Muscle of leg (tissue), 16 donors: ENCODE measurements around the gene RNPEP. TPM values are rescaled to one million over a fixed set of nuclear protein-coding genes. Genes with fewer than 3 reads are reported as not detected.
"Not testable (repeated sequence)": the region's sequence is repeated elsewhere in the genome, so short reads cannot be mapped to it uniquely, and the experiment has no call there.

Experiments used
- DNase-seq: peaks from one replicate; pipeline ENCODE4 v3.0.0; 2013
- H3K27ac ChIP-seq: one replicate; pipeline ENCODE4 v1.5.1; 2013; ENCODE audit warnings: mild to moderate bottlenecking, low read length, control low read depth
- H3K27me3 ChIP-seq: one replicate; pipeline ENCODE4 v1.6.1; 2013; ENCODE audit warnings: low read length; ENCODE audit not compliant: control insufficient read depth, insufficient read depth
- H3K36me3 ChIP-seq: one replicate; pipeline ENCODE4 v1.6.1; 2013; ENCODE audit warnings: low read length; ENCODE audit not compliant: control insufficient read depth, insufficient read depth
- H3K4me1 ChIP-seq: one replicate; pipeline ENCODE4 v1.6.1; 2013; ENCODE audit warnings: low read length; ENCODE audit not compliant: control insufficient read depth, insufficient read depth
- H3K4me3 ChIP-seq: one replicate; pipeline ENCODE4 v1.5.1; 2013; ENCODE audit warnings: low read length, control low read depth
- H3K9me3 ChIP-seq: replicated peaks from 2 replicates; pipeline ENCODE4 v1.6.1; 2013; ENCODE audit warnings: low read depth, low read length; ENCODE audit not compliant: control insufficient read depth
- WGBS: methylation state at CpG from one replicate; pipeline ENCODE4 v1.1.5; 2013; ENCODE audit warnings: missing lambda C conversion rate; ENCODE audit not compliant: insufficient coverage; 5-methylcytosine and 5-hydroxymethylcytosine counted together
- long read RNA-seq, 11 donors: transcript quantifications; one replicate each; lab custom pipeline, GENCODE V29; 2026
- polyA plus RNA-seq, 8 donors: library from polyadenylated mRNA; unstranded; fragments of 120-200 nt; gene quantifications; one replicate each; pipeline versions ENCODE4 v1.2.1 to v1.2.3, GENCODE V29; 2013; ENCODE audit warnings: inconsistent platforms in 1 of 8, low replicate concordance in 1 of 8; ENCODE audit not compliant: insufficient read length in 8 of 8, insufficient read depth in 1 of 8
- total RNA-seq: library from RNA; stranded (reverse); fragments of 120-200 nt; gene quantifications from one replicate; pipeline ENCODE4 v1.2.4, GENCODE V29; 2013

RNPEP gene
- total RNA-seq = 15.3 TPM
- polyA plus RNA-seq = 10 to 100 TPM; 18.1 to 29.9 (median 21.3) TPM
- long read RNA-seq, donor 1, partial matches to known transcripts = 0 of 1 reads
- long read RNA-seq, donor 1, other reads (novel, unspliced or antisense) = 0 of 1 reads
- long read RNA-seq, donor 2 = 0 reads
- long read RNA-seq, donor 3, partial matches to known transcripts = 0 of 5 reads
- long read RNA-seq, donor 3, other reads (novel, unspliced or antisense) = 0 of 5 reads
- long read RNA-seq, donor 4, transcript RNPEP-201 (11 exons, 2,427 nt) = major isoform, 6 of 6 reads
- long read RNA-seq, donor 4, partial matches to known transcripts = 0 of 6 reads
- long read RNA-seq, donor 4, other reads (novel, unspliced or antisense) = 0 of 6 reads
- long read RNA-seq, donor 5, partial matches to known transcripts = 6 of 10 reads
- long read RNA-seq, donor 5, other reads (novel, unspliced or antisense) = 0 of 10 reads
- long read RNA-seq, donor 6, transcript RNPEP-201 (11 exons, 2,427 nt) = major isoform, 6 of 6 reads
- long read RNA-seq, donor 6, partial matches to known transcripts = 0 of 6 reads
- long read RNA-seq, donor 6, other reads (novel, unspliced or antisense) = 0 of 6 reads
- long read RNA-seq, donor 7, partial matches to known transcripts = 0 of 2 reads
- long read RNA-seq, donor 7, other reads (novel, unspliced or antisense) = 0 of 2 reads
- long read RNA-seq, donor 8, transcript RNPEP-201 (11 exons, 2,427 nt) = major isoform, 5 of 5 reads
- long read RNA-seq, donor 8, partial matches to known transcripts = 0 of 5 reads
- long read RNA-seq, donor 8, other reads (novel, unspliced or antisense) = 0 of 5 reads
- long read RNA-seq, donor 9, partial matches to known transcripts = 7 of 10 reads
- long read RNA-seq, donor 9, other reads (novel, unspliced or antisense) = 0 of 10 reads
- long read RNA-seq, donor 10, partial matches to known transcripts = 0 of 3 reads
- long read RNA-seq, donor 10, other reads (novel, unspliced or antisense) = 0 of 3 reads
- long read RNA-seq, donor 11, transcript RNPEP-201 (11 exons, 2,427 nt) = major isoform, 5 of 5 reads
- long read RNA-seq, donor 11, partial matches to known transcripts = 0 of 5 reads
- long read RNA-seq, donor 11, other reads (novel, unspliced or antisense) = 0 of 5 reads

DNA sequence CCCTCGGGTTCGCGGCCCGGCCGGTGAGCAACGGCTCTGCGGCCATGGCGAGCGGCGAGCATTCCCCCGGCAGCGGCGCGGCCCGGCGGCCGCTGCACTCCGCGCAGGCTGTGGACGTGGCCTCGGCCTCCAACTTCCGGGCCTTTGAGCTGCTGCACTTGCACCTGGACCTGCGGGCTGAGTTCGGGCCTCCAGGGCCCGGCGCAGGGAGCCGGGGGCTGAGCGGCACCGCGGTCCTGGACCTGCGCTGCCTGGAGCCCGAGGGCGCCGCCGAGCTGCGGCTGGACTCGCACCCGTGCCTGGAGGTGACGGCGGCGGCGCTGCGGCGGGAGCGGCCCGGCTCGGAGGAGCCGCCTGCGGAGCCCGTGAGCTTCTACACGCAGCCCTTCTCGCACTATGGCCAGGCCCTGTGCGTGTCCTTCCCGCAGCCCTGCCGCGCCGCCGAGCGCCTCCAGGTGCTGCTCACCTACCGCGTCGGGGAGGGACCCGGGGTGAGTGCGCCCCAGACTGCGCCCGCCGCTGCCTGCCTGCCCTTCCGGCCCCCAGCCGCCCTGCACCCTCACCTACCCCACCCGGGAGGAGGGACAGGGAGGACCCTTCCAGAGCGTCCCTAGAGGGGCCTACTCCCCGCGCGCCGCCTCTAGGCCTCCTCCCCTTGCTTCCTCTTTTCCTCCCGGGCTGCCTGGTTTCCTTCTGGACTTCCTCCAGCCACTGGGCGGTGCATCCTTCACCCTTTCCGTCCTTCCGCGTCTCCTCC, at the start of gene RNPEP:
TSS of gene RNPEP (plus strand) at position 26 of the 757 bp plus-strand sequence. CDS start at position 45, 19 bp downstream.
- H3K27me3 ChIP-seq = no peaks in the 10 kb centered on the region
- peaks cover 3% of the 10 kb centered on the region for H3K4me1 ChIP-seq
- H3K4me3 ChIP-seq = peak within 1 kb of the TSS; percentile 76
- no peaks in the 10 kb centered on the region for H3K9me3 ChIP-seq
- H3K36me3 ChIP-seq = no peaks in the 10 kb centered on the region
- WGBS = under 1% methylated on average over 80 of the region's 80 CpGs
- peak within 1 kb of the TSS; percentile 81 for H3K27ac ChIP-seq
- peak; percentile 89 for DNase-seq

DNA sequence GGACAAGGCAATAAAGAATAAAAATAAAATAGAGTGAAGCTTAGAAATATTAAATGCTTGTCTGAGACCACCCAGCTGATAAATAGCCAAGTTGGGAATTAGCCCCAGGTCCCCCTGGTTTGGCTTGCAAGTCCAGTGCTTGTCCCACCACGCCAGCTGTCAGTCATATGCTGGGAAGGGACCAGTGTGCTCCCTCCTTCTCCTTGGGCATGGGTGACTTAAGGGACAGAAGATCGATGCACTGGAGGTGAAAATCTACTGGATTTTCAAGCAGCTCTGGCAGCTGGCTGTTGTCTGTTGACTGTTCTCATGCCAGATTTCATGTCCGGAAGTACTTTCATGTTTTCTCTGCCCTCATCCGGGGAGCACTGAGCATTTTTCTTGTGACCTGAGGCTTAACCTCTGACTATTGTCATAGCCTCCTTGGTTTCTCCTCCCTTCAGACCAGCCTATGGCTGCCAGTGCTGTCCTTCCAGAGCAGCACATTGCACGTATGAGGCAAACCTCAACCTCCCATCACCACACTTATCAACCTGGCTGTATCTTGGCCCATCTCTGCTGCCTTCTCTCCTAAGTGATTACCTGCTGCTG, 48.5 kb upstream of the RNPEP start:
- H3K27ac ChIP-seq = no peak overlapping the region
- H3K36me3 ChIP-seq = no peaks in the 10 kb centered on the region
- no peaks in the 10 kb centered on the region for H3K9me3 ChIP-seq
- 48% methylated on average over 5 of the region's 5 CpGs for WGBS
- no peak for DNase-seq
- peaks cover 4% of the 10 kb centered on the region for H3K4me1 ChIP-seq
- H3K4me3 ChIP-seq = no peak overlapping the region
- peaks cover 3% of the 10 kb centered on the region for H3K27me3 ChIP-seq

GRCh38 chr1:201937624-201938213, 44.7 kb upstream of the RNPEP start:
- no peaks in the 10 kb centered on the region for H3K9me3 ChIP-seq
- no peak for DNase-seq
- no peaks in the 10 kb centered on the region for H3K36me3 ChIP-seq
- H3K4me1 ChIP-seq = peaks cover 25% of the 10 kb centered on the region
- peaks cover 3% of the 10 kb centered on the region for H3K27me3 ChIP-seq
- no peak overlapping the region for H3K27ac ChIP-seq
- H3K4me3 ChIP-seq = no peak overlapping the region
- no CpG with 5 or more reads among the region's 5 CpGs for WGBS

GRCh38 chr1:201938440-201939035, 43.9 kb upstream of the RNPEP start:
- H3K4me3 ChIP-seq = no peak overlapping the region
- 58% methylated on average over 1 of the region's 4 CpGs for WGBS
- H3K4me1 ChIP-seq = peaks cover 28% of the 10 kb centered on the region

GRCh38 chr1:201939148-201939547, 43.3 kb upstream of the RNPEP start:
- Histone ChIP-seq H3K9me3 (no peaks in the 10 kb centered on the region), H3K36me3 (no peaks in the 10 kb centered on the region), H3K27me3 (peaks cover 3% of the 10 kb centered on the region), H3K4me3 (no peak overlapping the region), H3K4me1 (peaks cover 30% of the 10 kb centered on the region), H3K27ac (peak overlapping the region; percentile 87)
- no peak for DNase-seq
- no CpG with 5 or more reads among the region's 4 CpGs for WGBS

More at GRCh38 chr1:201938440-201939035, 43.9 kb upstream of the RNPEP start:
- Histone ChIP-seq H3K9me3 (no peaks in the 10 kb centered on the region), H3K36me3 (no peaks in the 10 kb centered on the region), H3K27ac (peak overlapping the region; percentile 87), H3K27me3 (peaks cover 3% of the 10 kb centered on the region)
- peak; percentile 49 for DNase-seq

DNA sequence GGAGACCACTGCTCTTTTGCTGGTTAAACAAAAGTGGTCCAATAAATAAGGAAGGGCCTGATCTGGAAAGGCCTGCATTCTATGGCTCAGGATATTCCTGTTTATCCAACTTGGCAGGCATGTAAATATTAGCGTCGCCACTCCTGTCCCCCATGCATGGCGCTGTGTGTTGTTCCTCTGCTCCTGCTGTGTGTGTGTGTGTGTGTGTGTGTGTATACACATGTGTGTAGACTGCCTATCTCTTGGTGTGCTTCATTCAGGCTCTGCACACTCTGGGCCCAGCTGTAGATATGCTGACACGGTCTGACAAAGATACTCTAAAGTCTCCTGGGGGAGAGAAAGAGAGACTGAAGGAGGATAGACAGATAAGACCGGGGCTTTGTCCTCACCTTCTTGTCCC, 42.9 kb upstream of the RNPEP start:
- H3K27me3 ChIP-seq = peaks cover 3% of the 10 kb centered on the region
- no peak for DNase-seq
- 55% methylated on average over 2 of the region's 5 CpGs for WGBS
- peak overlapping the region; percentile 87 for H3K27ac ChIP-seq
- H3K9me3 ChIP-seq = no peaks in the 10 kb centered on the region
- no peaks in the 10 kb centered on the region for H3K36me3 ChIP-seq
- H3K4me3 ChIP-seq = no peak overlapping the region
- H3K4me1 ChIP-seq = peaks cover 30% of the 10 kb centered on the region

GRCh38 chr1:201940316-201940715, 42.1 kb upstream of the RNPEP start:
- WGBS = 92% methylated on average over 9 of the region's 10 CpGs
- DNase-seq, H3K36me3 ChIP-seq, H3K27me3 ChIP-seq, H3K9me3 ChIP-seq, H3K27ac ChIP-seq, H3K4me3 ChIP-seq: not testable (repeated sequence)
- peaks cover 30% of the 10 kb centered on the region for H3K4me1 ChIP-seq

DNA sequence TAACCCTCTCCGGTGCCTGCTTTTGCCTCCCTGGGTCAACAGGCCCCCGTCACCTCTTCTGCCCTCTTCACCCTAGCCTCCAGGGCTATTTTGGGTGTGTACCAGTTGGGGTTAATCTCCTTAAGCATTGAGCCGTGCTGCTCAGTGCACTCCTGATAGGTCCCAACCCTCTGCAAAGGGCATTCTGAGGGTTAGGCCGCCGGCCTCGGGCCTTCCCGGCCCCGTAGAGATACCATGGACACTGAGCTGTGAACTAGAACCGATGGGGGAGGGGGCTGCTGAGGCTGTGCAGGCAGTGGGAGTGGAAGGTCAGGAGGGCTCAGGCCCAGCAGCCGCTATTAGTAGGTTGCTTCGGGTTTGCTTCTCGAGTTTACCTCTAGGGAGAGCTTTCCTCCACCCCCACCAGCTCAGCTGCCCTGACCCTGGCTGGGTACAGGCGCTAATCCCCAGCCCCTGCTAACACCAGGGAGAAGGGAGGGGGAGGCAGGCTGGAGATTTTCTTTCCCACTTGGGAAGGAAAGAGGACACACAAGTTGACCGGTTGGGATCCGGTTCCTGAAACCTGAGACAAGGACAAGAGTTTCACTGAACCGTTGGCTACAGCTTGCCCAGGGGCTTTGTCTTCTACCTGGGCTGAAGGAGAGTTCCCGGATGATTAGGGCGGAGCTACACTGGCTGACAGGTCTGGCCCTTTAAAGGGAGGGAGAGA, 40.9 kb upstream of the RNPEP start:
- Histone ChIP-seq H3K9me3 (no peaks in the 10 kb centered on the region), H3K4me1 (peaks cover 37% of the 10 kb centered on the region), H3K27ac (peak overlapping the region; percentile 45), H3K4me3 (no peak overlapping the region), H3K36me3 (no peaks in the 10 kb centered on the region), H3K27me3 (peaks cover 12% of the 10 kb centered on the region)
- peak; percentile 54 for DNase-seq
- WGBS = 24% methylated on average over 9 of the region's 18 CpGs
